Caco-2 (cell line): ENCODE results near the gene AIPL1. TPM values are rescaled to one million over a fixed set of nuclear protein-coding genes. Genes with fewer than 3 reads are reported as not detected.

Experiments used
- BruUV-seq: library from RNA; stranded (reverse); fragments of 400-500 nt; replicated peaks from 2 replicates; lab custom pipeline; 2021; lab: Mats Ljungman, UMichigan
- CTCF ChIA-PET: fragments of 300-600 bp; sonication (Branson Sonifier 250); formaldehyde crosslinking; loops from one replicate; lab custom pipeline; 2022; ENCODE audit warnings: antibody characterized with exemption; lab: Charles Lee
- POLR2A ChIA-PET: fragments of 300-600 bp; sonication (Branson Sonifier 250); formaldehyde crosslinking; loops from one replicate; lab custom pipeline; 2022; ENCODE audit warnings: antibody characterized with exemption; lab: Charles Lee
- DNase-seq, 2 experiments: peaks; one replicate each; pipeline versions ENCODE4 v3.0.0 to v3.0.0-alpha.2; 2020 to 2022
- H3K27me3 ChIP-seq: replicated peaks from 2 replicates; pipeline ENCODE4 v1.6.0; 2011; ENCODE audit warnings: low read length; ENCODE audit not compliant: control insufficient read depth, insufficient read depth
- H3K36me3 ChIP-seq: 2 replicates; pipeline ENCODE4 v1.5.1; 2011; ENCODE audit warnings: low read length; ENCODE audit not compliant: control insufficient read depth, insufficient read depth
- H3K4me1 ChIP-seq: fragments of 250-450 bp; sonication (Bioruptor Pico); 2 replicates; pipeline ENCODE4 v1.5.1; 2020; ENCODE audit warnings: mild to moderate bottlenecking
- H3K4me3 ChIP-seq: 2 replicates; pipeline ENCODE4 v1.5.1; 2011; ENCODE audit warnings: low read depth, mild to moderate bottlenecking, control low read depth, low read length
- H3K9me3 ChIP-seq: fragments of 250-450 bp; sonication (Bioruptor Pico); 2 replicates; pipeline ENCODE4 v1.5.1; 2020; ENCODE audit warnings: mild to moderate bottlenecking, moderate library complexity
- H3K27ac Mint-ChIP-seq: one replicate; pipeline ENCODE4 v1.8.0; 2022; ENCODE audit warnings: mixed read lengths; ENCODE audit not compliant: unreplicated experiment
- H3K27me3 Mint-ChIP-seq: one replicate; pipeline ENCODE4 v1.8.0; 2022; ENCODE audit warnings: mixed read lengths; ENCODE audit not compliant: insufficient read depth, unreplicated experiment
- H3K36me3 Mint-ChIP-seq: one replicate; pipeline ENCODE4 v1.8.0; 2022; ENCODE audit warnings: mild to moderate bottlenecking, mixed read lengths; ENCODE audit not compliant: insufficient read depth, unreplicated experiment
- H3K4me1 Mint-ChIP-seq: one replicate; pipeline ENCODE4 v1.8.0; 2022; ENCODE audit warnings: low read depth, mixed read lengths; ENCODE audit not compliant: unreplicated experiment
- H3K4me3 Mint-ChIP-seq: one replicate; pipeline ENCODE4 v1.8.0; 2022; ENCODE audit warnings: mild to moderate bottlenecking, moderate library complexity, mixed read lengths; ENCODE audit not compliant: unreplicated experiment
- H3K9me3 Mint-ChIP-seq: one replicate; pipeline ENCODE4 v1.8.0; 2022; ENCODE audit warnings: mixed read lengths; ENCODE audit not compliant: unreplicated experiment
- CTCF ChIP-seq, 2 experiments: fragments of 200-600 bp in 1 of 2; IDR thresholded peaks; 1 replicate in 1 of 2; 2 replicates in 1 of 2; pipeline versions ENCODE4 v1.5.1 to v1.8.0; 2011 to 2022; ENCODE audit warnings: antibody characterized with exemption in 1 of 2, control low read depth in 1 of 2, inconsistent platforms in 1 of 2, low read depth in 1 of 2, low read length in 1 of 2, mild to moderate bottlenecking in 1 of 2, moderate library complexity in 1 of 2; ENCODE audit not compliant: insufficient read depth in 1 of 2, severe bottlenecking in 1 of 2, unreplicated experiment in 1 of 2
- intact Hi-C: fragments of 100-400 bp; cut with micrococcal nuclease; formaldehyde crosslinking; loops from one replicate; pipeline ENCODE4 v1.10.0; 2022; ENCODE audit not compliant: unreplicated experiment
- total RNA-seq: library from RNA; stranded (reverse); gene quantifications from 2 replicates; pipeline ENCODE4 v1.2.3, GENCODE V29; 2022

Gene AIPL1
- total RNA-seq, 1 experiment from 2014 or later, result not detected

GRCh38 chr17:6478486-6478885, 43.6 kb upstream of the AIPL1 start:
- Histone ChIP-seq H3K9me3 (no peaks in the 10 kb centered on the region), H3K4me1 (no peaks in the 10 kb centered on the region), H3K27me3 (no peaks in the 10 kb centered on the region), H3K4me3 (no peak overlapping the region), H3K36me3 (no peaks in the 10 kb centered on the region)
- CTCF ChIA-PET, result no interaction called here
- H3K9me3 Mint-ChIP-seq, result no peaks in the 10 kb centered on the region
- DNase-seq, result no peak
- no peak overlapping the region for H3K4me3 Mint-ChIP-seq
- intact Hi-C loops, result loop anchor here (10.0 kb wide), 1 partner anchor 86 kb away; no protein-coding TSS in a partner anchor
- H3K27ac Mint-ChIP-seq, result no peak overlapping the region
- BruUV-seq, result no TSS peak
- POLR2A ChIA-PET, result no interaction called here
- H3K36me3 Mint-ChIP-seq, result no peaks in the 10 kb centered on the region
- no peak for TF ChIP-seq CTCF (IDR thresholded peaks at IDR 0.05; ENCODE audit: insufficient read depth in 1 of 2, low read depth in 1 of 2, low read length in 1 of 2, severe bottlenecking in 1 of 2, unreplicated experiment in 1 of 2)
- H3K4me1 Mint-ChIP-seq, result no peaks in the 10 kb centered on the region
- no peaks in the 10 kb centered on the region for H3K27me3 Mint-ChIP-seq

GRCh38 chr17:6477831-6478383, 43.0 kb upstream of the AIPL1 start:
- H3K36me3 Mint-ChIP-seq, result no peaks in the 10 kb centered on the region
- Histone ChIP-seq H3K27me3 (no peaks in the 10 kb centered on the region), H3K4me1 (no peaks in the 10 kb centered on the region), H3K9me3 (no peaks in the 10 kb centered on the region), H3K4me3 (no peak overlapping the region), H3K36me3 (no peaks in the 10 kb centered on the region)
- no peaks in the 10 kb centered on the region for H3K9me3 Mint-ChIP-seq
- TF ChIP-seq CTCF (IDR thresholded peaks at IDR 0.05; ENCODE audit: insufficient read depth in 1 of 2, low read depth in 1 of 2, low read length in 1 of 2, severe bottlenecking in 1 of 2, unreplicated experiment in 1 of 2), result no peak
- ChIA-PET CTCF (no interaction called here), POLR2A (no interaction called here)
- no peak overlapping the region for H3K27ac Mint-ChIP-seq
- intact Hi-C loops, result loop anchor here (10.0 kb wide), 1 partner anchor 87 kb away; no protein-coding TSS in a partner anchor
- H3K4me3 Mint-ChIP-seq, result no peak overlapping the region
- no peak for DNase-seq
- H3K4me1 Mint-ChIP-seq, result peaks cover 4% of the 10 kb centered on the region
- no peaks in the 10 kb centered on the region for H3K27me3 Mint-ChIP-seq
- no TSS peak for BruUV-seq

GRCh38 chr17:6476810-6477179, 41.9 kb upstream of the AIPL1 start:
- DNase-seq, result no peak
- H3K9me3 ChIP-seq, result no peaks in the 10 kb centered on the region
- no peaks in the 10 kb centered on the region for H3K4me1 ChIP-seq
- Mint-ChIP-seq H3K4me1 (peaks cover 6% of the 10 kb centered on the region), H3K9me3 (no peaks in the 10 kb centered on the region), H3K36me3 (no peaks in the 10 kb centered on the region), H3K27ac (no peak overlapping the region), H3K27me3 (no peaks in the 10 kb centered on the region), H3K4me3 (no peak overlapping the region)
- H3K36me3 ChIP-seq, result no peaks in the 10 kb centered on the region
- no peaks in the 10 kb centered on the region for H3K27me3 ChIP-seq
- BruUV-seq, result no TSS peak
- ChIA-PET POLR2A (no interaction called here), CTCF (no interaction called here)
- H3K4me3 ChIP-seq, result no peak overlapping the region
- intact Hi-C loops, result loop anchor here (10.0 kb wide), 1 partner anchor 88 kb away; no protein-coding TSS in a partner anchor
- TF ChIP-seq CTCF (IDR thresholded peaks at IDR 0.05; ENCODE audit: insufficient read depth in 1 of 2, low read depth in 1 of 2, low read length in 1 of 2, severe bottlenecking in 1 of 2, unreplicated experiment in 1 of 2), result no peak
